Stimulated activated CD8-positive, alpha-beta memory T cell treated with anti-CD3 and anti-CD28 coated beads, Interleukin-15, amount 100 ng/mL, for 48 hours (primary cell): ENCODE results near the gene HOXC9.

Experiments
- DNase-seq, 2 donors: peaks; one replicate each; pipeline ENCODE4 v3.0.0-alpha.2; 2020; ENCODE audit warnings: low read depth in 2 of 2

The HOXC9 gene

DNA sequence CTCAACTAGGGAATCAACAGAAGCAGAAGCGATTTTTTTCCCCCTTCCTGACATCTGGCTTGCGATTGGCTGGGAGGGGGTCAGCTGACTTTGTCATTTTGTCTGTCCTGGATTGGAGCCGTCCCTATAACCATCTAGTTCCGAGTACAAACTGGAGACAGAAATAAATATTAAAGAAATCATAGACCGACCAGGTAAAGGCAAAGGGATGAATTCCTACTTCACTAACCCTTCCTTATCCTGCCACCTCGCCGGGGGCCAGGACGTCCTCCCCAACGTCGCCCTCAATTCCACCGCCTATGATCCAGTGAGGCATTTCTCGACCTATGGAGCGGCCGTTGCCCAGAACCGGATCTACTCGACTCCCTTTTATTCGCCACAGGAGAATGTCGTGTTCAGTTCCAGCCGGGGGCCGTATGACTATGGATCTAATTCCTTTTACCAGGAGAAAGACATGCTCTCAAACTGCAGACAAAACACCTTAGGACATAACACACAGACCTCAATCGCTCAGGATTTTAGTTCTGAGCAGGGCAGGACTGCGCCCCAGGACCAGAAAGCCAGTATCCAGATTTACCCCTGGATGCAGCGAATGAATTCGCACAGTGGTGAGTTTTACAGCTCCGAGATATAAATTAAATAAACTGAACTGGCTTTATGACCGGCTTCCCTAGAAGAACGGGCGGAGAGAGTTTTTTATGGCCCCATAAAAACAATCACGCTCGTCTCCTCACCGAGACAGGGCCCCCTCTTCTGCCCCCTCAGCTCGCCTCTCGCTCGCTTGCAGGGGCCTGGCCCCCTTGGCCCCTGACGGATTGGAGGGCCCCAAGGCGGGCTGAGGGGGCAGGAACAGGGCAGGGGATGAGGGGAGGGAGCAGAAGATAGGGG lies 28.6 kb downstream of the HOXC9 start, which contains the start of gene HOXC6:
Gene HOXC6, plus strand, starts transcription at position 127 of the 888 bp plus-strand sequence. Its CDS starts 82 bp downstream, at position 209.
- no peak for DNase-seq

DNA sequence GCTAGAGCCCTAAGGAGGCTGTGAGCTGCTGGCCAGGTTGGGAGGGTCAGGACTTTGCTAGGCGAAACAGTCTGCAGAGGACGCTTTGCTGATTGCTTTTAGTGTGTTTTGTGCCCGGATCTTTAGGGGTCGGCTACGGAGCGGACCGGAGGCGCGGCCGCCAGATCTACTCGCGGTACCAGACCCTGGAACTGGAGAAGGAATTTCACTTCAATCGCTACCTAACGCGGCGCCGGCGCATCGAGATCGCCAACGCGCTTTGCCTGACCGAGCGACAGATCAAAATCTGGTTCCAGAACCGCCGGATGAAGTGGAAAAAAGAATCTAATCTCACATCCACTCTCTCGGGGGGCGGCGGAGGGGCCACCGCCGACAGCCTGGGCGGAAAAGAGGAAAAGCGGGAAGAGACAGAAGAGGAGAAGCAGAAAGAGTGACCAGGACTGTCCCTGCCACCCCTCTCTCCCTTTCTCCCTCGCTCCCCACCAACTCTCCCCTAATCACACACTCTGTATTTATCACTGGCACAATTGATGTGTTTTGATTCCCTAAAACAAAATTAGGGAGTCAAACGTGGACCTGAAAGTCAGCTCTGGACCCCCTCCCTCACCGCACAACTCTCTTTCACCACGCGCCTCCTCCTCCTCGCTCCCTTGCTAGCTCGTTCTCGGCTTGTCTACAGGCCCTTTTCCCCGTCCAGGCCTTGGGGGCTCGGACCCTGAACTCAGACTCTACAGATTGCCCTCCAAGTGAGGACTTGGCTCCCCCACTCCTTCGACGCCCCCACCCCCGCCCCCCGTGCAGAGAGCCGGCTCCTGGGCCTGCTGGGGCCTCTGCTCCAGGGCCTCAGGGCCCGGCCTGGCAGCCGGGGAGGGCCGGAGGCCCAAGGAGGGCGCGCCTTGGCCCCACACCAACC lies 29.8 kb downstream of the HOXC9 start:
- DNase-seq, result no peak

GRCh38 chr12:54030442-54030801 lies 30.5 kb downstream of the HOXC9 start:
- no peak for DNase-seq

GRCh38 chr12:54030889-54031471 lies 31.0 kb downstream of the HOXC9 start:
- DNase-seq, result no peak

- no peak for DNase-seq
Observed at GRCh38 chr12:54031480-54031879, 31.5 kb downstream of the HOXC9 start.

DNA sequence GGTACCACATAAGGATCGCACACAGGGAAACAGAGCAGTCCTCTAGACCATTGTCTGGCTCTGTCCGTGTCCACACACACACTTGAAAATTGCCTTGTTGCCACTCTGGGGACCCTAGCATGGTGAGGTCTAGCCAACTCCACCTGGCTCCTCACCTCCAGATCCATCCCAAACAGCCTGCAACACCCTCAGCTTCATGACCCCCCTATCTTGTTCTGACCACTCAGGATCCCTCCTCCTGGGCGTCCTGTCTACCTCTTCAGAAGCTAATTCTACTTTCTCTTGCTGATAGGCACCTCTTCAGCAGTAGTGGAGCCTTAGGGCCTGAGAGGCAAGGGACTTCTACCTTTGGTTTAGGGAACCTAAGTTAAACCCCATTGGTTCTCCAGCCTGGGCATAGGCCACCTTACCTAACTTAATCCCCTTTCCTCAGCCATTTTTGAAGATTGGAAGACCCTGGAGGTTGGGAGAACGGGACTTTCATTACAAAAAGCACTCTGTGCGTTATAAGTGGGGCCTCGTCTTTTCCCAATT lies 32.2 kb downstream of the HOXC9 start:
- DNase-seq, result no peak

- peak in 1 of 2 donors; percentile 38 for DNase-seq
Observed at GRCh38 chr12:54032627-54033100, 32.7 kb downstream of the HOXC9 start, which contains the start of gene HOXC5. Gene HOXC5 (plus strand): TSS chr12:54033050. CDS start chr12:54033123, 73 bp downstream.

- no peak for DNase-seq
Observed at GRCh38 chr12:54033106-54033979, 33.4 kb downstream of the HOXC9 start.

- no peak for DNase-seq
Observed at GRCh38 chr12:54033980-54034784, 34.2 kb downstream of the HOXC9 start.

DNA sequence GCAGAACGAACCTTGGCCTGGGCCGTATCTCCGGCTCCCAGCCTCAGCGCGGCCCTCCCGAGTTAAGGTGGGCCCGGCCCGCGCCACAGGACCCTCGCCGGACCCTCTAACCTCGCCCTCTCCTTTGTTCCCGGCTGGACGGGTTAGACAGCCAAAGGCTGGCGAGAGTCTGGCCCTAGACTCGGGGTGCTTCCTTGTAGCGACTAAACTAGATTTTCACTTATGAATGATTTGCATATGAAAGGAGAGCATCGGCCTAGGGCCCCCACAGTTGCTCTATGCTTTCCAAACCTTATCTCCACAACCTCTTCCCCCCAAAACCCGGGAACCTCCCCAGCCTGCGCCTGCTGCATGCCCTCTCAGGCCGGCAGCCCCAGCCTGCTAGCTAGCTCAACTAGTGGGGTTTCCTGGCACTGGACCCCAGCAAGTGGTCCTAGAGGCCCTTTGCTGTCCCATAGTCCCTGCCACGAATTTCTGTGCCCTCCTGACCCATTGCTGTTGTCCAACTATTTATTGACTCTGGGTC lies 34.9 kb downstream of the HOXC9 start:
- DNase-seq, result no peak

GRCh38 chr12:54035568-54036264 lies 35.8 kb downstream of the HOXC9 start:
- no peak for DNase-seq

DNA sequence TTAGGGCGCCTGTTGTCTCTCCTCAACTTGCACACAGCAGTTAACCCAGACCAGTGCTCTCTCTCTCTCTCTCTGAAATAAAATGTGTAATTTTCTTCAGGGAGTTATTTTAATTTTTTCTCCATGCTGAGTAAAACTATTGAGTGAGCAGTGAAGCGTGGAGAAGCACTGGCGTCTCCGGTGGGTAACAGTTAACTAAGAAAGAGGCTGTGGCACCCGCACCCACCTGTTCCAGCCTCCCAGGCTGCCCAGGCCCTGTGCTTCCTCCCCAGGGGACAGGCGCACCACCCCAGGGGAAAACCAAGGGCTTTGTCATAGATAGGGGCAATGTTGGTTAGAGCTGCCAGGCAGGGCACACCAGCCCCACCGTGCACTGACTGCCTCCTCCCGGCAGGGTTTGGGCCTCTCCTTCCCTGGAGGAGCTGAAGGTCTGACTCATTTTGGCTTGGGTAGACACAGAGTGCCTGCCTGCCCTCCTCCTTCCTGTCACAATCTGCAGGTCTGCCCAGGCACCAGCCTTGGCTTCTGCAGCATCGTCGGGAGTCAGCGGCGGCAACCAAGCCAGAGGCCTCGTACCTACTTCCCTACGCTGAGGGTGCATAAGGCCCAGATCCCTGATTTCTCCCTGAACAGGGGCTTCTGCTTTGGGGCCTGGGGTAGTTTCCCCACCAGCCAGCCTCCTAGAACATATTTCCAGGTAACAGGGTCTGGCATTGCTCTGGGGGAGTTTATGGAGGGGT lies 36.8 kb downstream of the HOXC9 start:
- DNase-seq, result no peak

GRCh38 chr12:54037360-54038283 lies 37.7 kb downstream of the HOXC9 start:
- no peak for DNase-seq

GRCh38 chr12:54038284-54038870 lies 38.4 kb downstream of the HOXC9 start:
- no peak for DNase-seq

DNA sequence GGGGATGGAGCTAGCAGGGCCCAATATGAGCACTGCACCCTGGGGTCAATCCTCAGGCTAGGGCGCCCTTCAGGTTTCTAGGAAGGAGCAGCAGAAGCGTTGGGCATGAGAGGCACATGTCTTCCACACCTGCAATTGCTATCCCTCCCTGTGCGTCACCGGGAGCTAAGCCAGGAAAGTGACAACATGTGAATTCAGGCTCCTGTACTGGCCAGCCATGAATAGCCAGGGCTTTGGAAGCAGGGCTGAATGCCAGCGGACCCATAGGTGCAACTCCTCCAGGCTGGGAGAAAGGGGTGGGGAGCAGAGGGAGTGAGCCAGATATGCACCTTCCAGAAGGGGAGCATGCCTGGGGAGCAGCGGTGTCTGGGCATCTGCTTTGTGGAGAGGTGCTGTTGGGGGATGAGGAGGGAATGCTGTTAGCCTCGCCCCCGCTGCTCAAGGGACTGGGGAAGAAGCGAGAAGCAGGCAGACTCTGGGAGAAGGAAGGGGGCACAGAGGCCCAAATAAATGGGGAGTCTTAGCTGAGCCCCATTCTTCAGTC lies 39.0 kb downstream of the HOXC9 start:
- DNase-seq, result no peak

- DNase-seq, result no peak
Observed at GRCh38 chr12:54039417-54040147, 39.6 kb downstream of the HOXC9 start.
